GM18870 (cell line): Measurements from ENCODE around the gene KIF4A.
"Not testable (repeated sequence)": the region's sequence is repeated elsewhere in the genome, so short reads cannot be mapped to it uniquely, and the experiment has no call there.

ENCODE experiments used
- ATAC-seq: cut with Tn5 transposase; IDR thresholded peaks from one replicate; pipeline ENCODE4 v1.9.1; 2021; ENCODE audit warnings: moderate library complexity; ENCODE audit not compliant: unreplicated experiment

The KIF4A gene

GRCh38 chrX:70280573-70280972 lies 9.3 kb upstream of the KIF4A start:
- ATAC-seq: no peak

- ATAC-seq: no peak
Measured at GRCh38 chrX:70281951-70282350, 8.0 kb upstream of the KIF4A start, which contains the start of gene RAB41. Gene RAB41 (plus strand): TSS chrX:70282172. CDS start chrX:70282218, 46 bp downstream.

GRCh38 chrX:70289168-70289792 lies 624 bp upstream of the KIF4A start:
- ATAC-seq: peak; percentile 17

- ATAC-seq: no peak
Measured at GRCh38 chrX:70292788-70293187, 2.9 kb downstream of the KIF4A start.

GRCh38 chrX:70293621-70294020 lies 3.7 kb downstream of the KIF4A start:
- ATAC-seq: no peak

- ATAC-seq: no peak
Measured at GRCh38 chrX:70301716-70302115, 11.8 kb downstream of the KIF4A start.

GRCh38 chrX:70313503-70313902 lies 23.6 kb downstream of the KIF4A start:
- ATAC-seq: no peak

GRCh38 chrX:70322784-70323183 lies 32.9 kb downstream of the KIF4A start:
- ATAC-seq: no peak

- ATAC-seq: not testable (repeated sequence)
Measured at GRCh38 chrX:70323628-70324027, 33.7 kb downstream of the KIF4A start.

- no peak for ATAC-seq
Measured at GRCh38 chrX:70324326-70324725, 34.4 kb downstream of the KIF4A start.

GRCh38 chrX:70331161-70331560 lies 41.3 kb downstream of the KIF4A start:
- no peak for ATAC-seq

GRCh38 chrX:70332600-70332999 lies 42.7 kb downstream of the KIF4A start:
- no peak for ATAC-seq

GRCh38 chrX:70336767-70337166 lies 46.9 kb downstream of the KIF4A start:
- peak; percentile 100 for ATAC-seq

GRCh38 chrX:70338290-70338689 lies 48.4 kb downstream of the KIF4A start:
- ATAC-seq: no peak

GRCh38 chrX:70343435-70343834 lies 53.5 kb downstream of the KIF4A start:
- ATAC-seq: no peak

GRCh38 chrX:70346418-70347070 lies 56.6 kb downstream of the KIF4A start:
- ATAC-seq: no peak

- ATAC-seq: not testable (repeated sequence)
Measured at GRCh38 chrX:70348825-70349224, 58.9 kb downstream of the KIF4A start.

- ATAC-seq: not testable (repeated sequence)
Measured at GRCh38 chrX:70349367-70350125, 59.6 kb downstream of the KIF4A start.

- ATAC-seq: no peak
Measured at GRCh38 chrX:70352496-70352895, 62.6 kb downstream of the KIF4A start.

- no peak for ATAC-seq
Measured at GRCh38 chrX:70353514-70353913, 63.6 kb downstream of the KIF4A start.

- ATAC-seq: no peak
Measured at GRCh38 chrX:70354716-70355115, 64.8 kb downstream of the KIF4A start.

GRCh38 chrX:70359458-70359857 lies 69.6 kb downstream of the KIF4A start:
- no peak for ATAC-seq
